HEK293 (cell line): ENCODE data around the gene SORL1.

Source experiments
- CTCF ChIA-PET: fragments of 350-600 bp; formaldehyde crosslinking; extraction: SDS; loops from one replicate; lab custom pipeline; 2021; ENCODE audit warnings: antibody characterized with exemption; lab: Yijun Ruan, JAX
- POLR2A ChIA-PET: fragments of 300-600 bp; formaldehyde crosslinking; extraction: SDS; loops from one replicate; lab custom pipeline; 2020; ENCODE audit warnings: antibody characterized with exemption, inconsistent platforms; lab: Yijun Ruan, JAX
- H3K27ac ChIP-seq: fragments of 200-500 bp; sonication (Bioruptor generic); 2 replicates; pipeline ENCODE4 v1.5.1; 2014; ENCODE audit warnings: low read depth, low read length, control low read depth, inconsistent platforms; ENCODE audit errors: extremely low read depth
- H3K36me3 ChIP-seq, 2 experiments: fragments of 200-500 bp in 1 of 2; sonication (Bioruptor generic) in 1 of 2; 1 replicate in 1 of 2; 2 replicates in 1 of 2; pipeline ENCODE4 v1.5.1; 2014 to 2017; ENCODE audit warnings: inconsistent platforms in 2 of 2, low read length in 2 of 2; ENCODE audit not compliant: control insufficient read depth in 2 of 2, insufficient read depth in 1 of 2
- H3K4me1 ChIP-seq: fragments of 200-500 bp; sonication (Bioruptor generic); 2 replicates; pipeline ENCODE4 v1.5.1; 2014; ENCODE audit warnings: mild to moderate bottlenecking, low read length, inconsistent platforms; ENCODE audit not compliant: control insufficient read depth, insufficient read depth
- H3K4me3 ChIP-seq: 2 replicates; pipeline ENCODE4 v1.5.1; 2011; ENCODE audit warnings: low read depth, mild to moderate bottlenecking, control low read depth, low read length, moderate library complexity
- H3K9me3 ChIP-seq: fragments of 200-500 bp; sonication (Bioruptor generic); 2 replicates; pipeline ENCODE4 v1.5.1; 2014; ENCODE audit warnings: low read depth, low read length, inconsistent platforms; ENCODE audit not compliant: control insufficient read depth, insufficient read depth
- EGR2 ChIP-seq: fragments of 450-650 bp; formaldehyde crosslinking; IDR thresholded peaks from 2 replicates; pipeline ENCODE4 v1.5.1; 2016; ENCODE audit warnings: low read depth, missing biosample characterization, missing genetic modification characterization
- GLIS2 ChIP-seq: fragments of 450-650 bp; formaldehyde crosslinking; IDR thresholded peaks from 2 replicates; pipeline ENCODE4 v1.5.1; 2016; ENCODE audit warnings: missing biosample characterization, missing genetic modification characterization
- KLF16 ChIP-seq: fragments of 450-650 bp; formaldehyde crosslinking; IDR thresholded peaks from 2 replicates; pipeline ENCODE4 v1.5.1; 2017; ENCODE audit warnings: missing biosample characterization, missing genetic modification characterization
- OSR2 ChIP-seq: fragments of 450-650 bp; formaldehyde crosslinking; IDR thresholded peaks from 2 replicates; pipeline ENCODE4 v1.5.1; 2016; ENCODE audit warnings: missing biosample characterization, missing genetic modification characterization
- PRDM6 ChIP-seq: fragments of 450-650 bp; formaldehyde crosslinking; IDR thresholded peaks from 2 replicates; pipeline ENCODE4 v1.5.1; 2017; ENCODE audit warnings: missing biosample characterization, missing genetic modification characterization
- ZBTB44 ChIP-seq: fragments of 450-650 bp; IDR thresholded peaks from 2 replicates; pipeline ENCODE4 v1.5.1; 2018; ENCODE audit warnings: missing biosample characterization, mild to moderate bottlenecking, missing genetic modification characterization
- ZFHX2 ChIP-seq: fragments of 450-650 bp; formaldehyde crosslinking; conservative IDR thresholded peaks from 2 replicates; pipeline ENCODE4 v1.5.1; 2016; ENCODE audit warnings: missing biosample characterization, missing genetic modification characterization
- ZNF138 ChIP-seq: fragments of 450-650 bp; formaldehyde crosslinking; IDR thresholded peaks from 2 replicates; pipeline ENCODE4 v1.5.1; 2016; ENCODE audit warnings: missing biosample characterization, missing genetic modification characterization, borderline replicate concordance
- ZNF214 ChIP-seq: fragments of 450-650 bp; formaldehyde crosslinking; IDR thresholded peaks from 2 replicates; pipeline ENCODE4 v1.5.1; 2017; ENCODE audit warnings: missing biosample characterization, mild to moderate bottlenecking, missing genetic modification characterization, borderline replicate concordance
- ZNF302 ChIP-seq: fragments of 450-650 bp; formaldehyde crosslinking; IDR thresholded peaks from 2 replicates; pipeline ENCODE4 v1.5.1; 2016; ENCODE audit warnings: missing biosample characterization, missing genetic modification characterization, low read depth
- ZNF366 ChIP-seq: fragments of 450-650 bp; formaldehyde crosslinking; conservative IDR thresholded peaks from 2 replicates; pipeline ENCODE4 v1.5.1; 2016; ENCODE audit warnings: missing biosample characterization, missing genetic modification characterization
- ZNF37A ChIP-seq: fragments of 450-650 bp; IDR thresholded peaks from 2 replicates; pipeline ENCODE4 v1.5.1; 2018; ENCODE audit warnings: missing biosample characterization, missing genetic modification characterization
- ZNF394 ChIP-seq: fragments of 450-650 bp; formaldehyde crosslinking; IDR thresholded peaks from 2 replicates; pipeline ENCODE4 v1.5.1; 2016; ENCODE audit warnings: missing biosample characterization, missing genetic modification characterization, mild to moderate bottlenecking, moderate library complexity, borderline replicate concordance
- ZNF510 ChIP-seq: fragments of 450-650 bp; formaldehyde crosslinking; IDR thresholded peaks from 2 replicates; pipeline ENCODE4 v1.5.1; 2018; ENCODE audit warnings: mild to moderate bottlenecking, missing genetic modification characterization, missing biosample characterization; ENCODE audit not compliant: insufficient replicate concordance
- ZNF518A ChIP-seq: fragments of 450-650 bp; formaldehyde crosslinking; conservative IDR thresholded peaks from 2 replicates; pipeline ENCODE4 v1.5.1; 2016; ENCODE audit warnings: low read depth, missing biosample characterization, missing genetic modification characterization
- ZNF610 ChIP-seq: fragments of 450-650 bp; formaldehyde crosslinking; IDR thresholded peaks from 2 replicates; pipeline ENCODE4 v1.5.1; 2016; ENCODE audit warnings: missing biosample characterization, missing genetic modification characterization, borderline replicate concordance
- ZNF624 ChIP-seq: fragments of 450-650 bp; formaldehyde crosslinking; IDR thresholded peaks from 2 replicates; pipeline ENCODE4 v1.5.1; 2017; ENCODE audit warnings: missing biosample characterization, missing genetic modification characterization
- TF ChIP-seq, protein P1 (sequence below): fragments of 450-650 bp; IDR thresholded peaks from 2 replicates; pipeline ENCODE4 v1.5.1; 2018; ENCODE audit warnings: missing biosample characterization, missing genetic modification characterization
- TF ChIP-seq, protein P2 (sequence below): fragments of 450-650 bp; formaldehyde crosslinking; IDR thresholded peaks from 2 replicates; pipeline ENCODE4; 2016; ENCODE audit warnings: missing biosample characterization, missing genetic modification characterization

SORL1 gene

DNA sequence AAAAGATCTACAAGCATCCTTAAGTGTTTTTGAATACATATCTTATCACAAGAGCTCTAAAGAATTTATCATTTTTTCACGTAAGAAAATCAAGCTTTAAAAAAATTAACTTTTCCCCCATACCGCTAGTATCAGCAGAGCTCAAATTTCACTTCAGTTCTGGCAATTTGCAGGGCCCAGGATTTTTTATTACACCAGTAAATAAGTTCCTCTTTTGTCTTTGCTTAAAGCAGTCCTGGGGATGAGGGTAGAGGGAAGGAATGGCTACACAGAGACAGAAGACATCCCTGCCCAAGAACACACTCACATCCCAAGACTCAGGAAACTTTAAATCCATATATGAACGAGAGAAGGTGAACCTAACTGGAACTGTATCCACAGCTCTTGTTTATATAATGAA, 22.6 kb upstream of the SORL1 start:
- ChIA-PET POLR2A (no interaction called here), CTCF (interaction anchor here (0.7 kb wide), 1 partner anchor 1077 kb away, joined by 3 read pairs; no protein-coding TSS in a partner anchor)
- H3K9me3 ChIP-seq, result no peaks in the 10 kb centered on the region
- H3K4me1 ChIP-seq, result peaks cover 3% of the 10 kb centered on the region; the same call in 1 of the 2 replicates
- TF ChIP-seq ZNF510 (tag by site-specific recombination) (no peak), PRDM6 (tag by site-specific recombination) (peak; percentile 9; the same call in 1 of the 2 replicates)
- H3K36me3 ChIP-seq, result no peaks in the 10 kb centered on the region
- no peak overlapping the region for H3K27ac ChIP-seq
- H3K4me3 ChIP-seq, result no peak overlapping the region

DNA sequence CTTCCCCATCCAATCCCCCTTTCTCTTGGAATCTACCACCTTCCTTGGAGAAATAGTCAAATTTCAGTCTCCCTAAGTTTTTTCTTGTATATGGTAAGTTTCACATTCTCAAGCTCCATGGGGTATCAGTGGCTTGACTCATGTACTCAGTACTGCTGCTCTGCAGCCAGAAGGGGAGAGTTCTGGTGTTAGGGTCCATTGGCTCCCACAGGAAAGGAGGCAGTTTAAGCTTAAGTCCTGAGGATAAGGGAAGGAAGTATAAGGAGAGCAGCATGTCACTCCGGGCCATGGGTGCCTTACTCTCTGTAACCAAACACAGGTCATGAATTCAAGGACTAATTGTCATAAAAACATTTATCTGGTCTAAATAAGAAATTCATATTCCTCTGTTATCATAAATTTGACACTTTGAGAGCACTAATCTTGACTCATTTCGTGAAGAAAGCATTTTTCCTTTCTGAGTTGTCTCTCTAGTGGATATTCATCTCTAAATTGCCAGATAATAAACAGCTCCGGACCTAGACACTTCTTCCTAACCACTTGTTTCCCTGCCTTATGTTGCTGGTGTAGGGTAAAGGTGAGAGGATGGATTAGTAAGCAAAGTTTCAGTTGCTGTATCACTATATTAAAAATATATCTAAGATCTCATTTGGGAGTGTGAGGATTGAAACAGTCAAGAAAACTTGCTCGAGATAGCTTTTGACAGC, 20.1 kb upstream of the SORL1 start:
- Histone ChIP-seq H3K4me3 (no peak overlapping the region), H3K9me3 (no peaks in the 10 kb centered on the region), H3K4me1 (peaks cover 3% of the 10 kb centered on the region; the same call in 1 of the 2 replicates), H3K36me3 (no peaks in the 10 kb centered on the region), H3K27ac (no peak overlapping the region)
- POLR2A ChIA-PET, result no interaction called here
- CTCF ChIA-PET, result interaction anchor here (0.6 kb wide), 1 partner anchor 491 kb away, joined by 3 read pairs; no protein-coding TSS in a partner anchor
- TF ChIP-seq ZBTB44 (tag by site-specific recombination) (no peak), ZNF302 (tag by site-specific recombination) (no peak), ZFHX2 (tag by site-specific recombination) (no peak), ZNF624 (tag by site-specific recombination) (no peak), ZNF394 (no peak), ZNF37A (tag by site-specific recombination) (no peak), ZNF214 (tag by site-specific recombination) (no peak), ZNF610 (tag by site-specific recombination) (no peak), PRDM6 (tag by site-specific recombination) (no peak), OSR2 (tag by site-specific recombination) (no peak), ZNF366 (tag by site-specific recombination) (no peak), KLF16 (no peak), ZNF138 (tag by site-specific recombination) (no peak), EGR2 (tag by site-specific recombination) (no peak), ZNF518A (no peak), GLIS2 (no peak)
- TF ChIP-seq, protein P1, sequence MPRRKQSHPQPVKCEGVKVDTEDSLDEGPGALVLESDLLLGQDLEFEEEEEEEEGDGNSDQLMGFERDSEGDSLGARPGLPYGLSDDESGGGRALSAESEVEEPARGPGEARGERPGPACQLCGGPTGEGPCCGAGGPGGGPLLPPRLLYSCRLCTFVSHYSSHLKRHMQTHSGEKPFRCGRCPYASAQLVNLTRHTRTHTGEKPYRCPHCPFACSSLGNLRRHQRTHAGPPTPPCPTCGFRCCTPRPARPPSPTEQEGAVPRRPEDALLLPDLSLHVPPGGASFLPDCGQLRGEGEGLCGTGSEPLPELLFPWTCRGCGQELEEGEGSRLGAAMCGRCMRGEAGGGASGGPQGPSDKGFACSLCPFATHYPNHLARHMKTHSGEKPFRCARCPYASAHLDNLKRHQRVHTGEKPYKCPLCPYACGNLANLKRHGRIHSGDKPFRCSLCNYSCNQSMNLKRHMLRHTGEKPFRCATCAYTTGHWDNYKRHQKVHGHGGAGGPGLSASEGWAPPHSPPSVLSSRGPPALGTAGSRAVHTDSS (tag by site-specific recombination), result no peak
- TF ChIP-seq, protein P2, sequence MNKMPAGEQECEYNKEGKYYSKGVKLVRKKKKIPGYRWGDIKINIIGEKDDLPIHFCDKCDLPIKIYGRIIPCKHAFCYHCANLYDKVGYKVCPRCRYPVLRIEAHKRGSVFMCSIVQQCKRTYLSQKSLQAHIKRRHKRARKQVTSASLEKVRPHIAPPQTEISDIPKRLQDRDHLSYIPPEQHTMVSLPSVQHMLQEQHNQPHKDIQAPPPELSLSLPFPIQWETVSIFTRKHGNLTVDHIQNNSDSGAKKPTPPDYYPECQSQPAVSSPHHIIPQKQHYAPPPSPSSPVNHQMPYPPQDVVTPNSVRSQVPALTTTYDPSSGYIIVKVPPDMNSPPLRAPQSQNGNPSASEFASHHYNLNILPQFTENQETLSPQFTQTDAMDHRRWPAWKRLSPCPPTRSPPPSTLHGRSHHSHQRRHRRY, result no peak
